GM12875 (cell line): ENCODE measurements around the gene ZNF367.

Experiments
- H3K4me3 ChIP-seq: one replicate; pipeline ENCODE4 v1.5.1; 2011; ENCODE audit warnings: low read depth, low read length, control low read depth
- TF ChIP-seq, protein P1 (sequence below): IDR thresholded peaks from 2 replicates; pipeline ENCODE4 v1.5.1; 2011; ENCODE audit warnings: low read depth, mild to moderate bottlenecking, control low read depth, inconsistent platforms, low read length, moderate library complexity, borderline replicate concordance; ENCODE audit not compliant: insufficient read depth

The ZNF367 gene

DNA sequence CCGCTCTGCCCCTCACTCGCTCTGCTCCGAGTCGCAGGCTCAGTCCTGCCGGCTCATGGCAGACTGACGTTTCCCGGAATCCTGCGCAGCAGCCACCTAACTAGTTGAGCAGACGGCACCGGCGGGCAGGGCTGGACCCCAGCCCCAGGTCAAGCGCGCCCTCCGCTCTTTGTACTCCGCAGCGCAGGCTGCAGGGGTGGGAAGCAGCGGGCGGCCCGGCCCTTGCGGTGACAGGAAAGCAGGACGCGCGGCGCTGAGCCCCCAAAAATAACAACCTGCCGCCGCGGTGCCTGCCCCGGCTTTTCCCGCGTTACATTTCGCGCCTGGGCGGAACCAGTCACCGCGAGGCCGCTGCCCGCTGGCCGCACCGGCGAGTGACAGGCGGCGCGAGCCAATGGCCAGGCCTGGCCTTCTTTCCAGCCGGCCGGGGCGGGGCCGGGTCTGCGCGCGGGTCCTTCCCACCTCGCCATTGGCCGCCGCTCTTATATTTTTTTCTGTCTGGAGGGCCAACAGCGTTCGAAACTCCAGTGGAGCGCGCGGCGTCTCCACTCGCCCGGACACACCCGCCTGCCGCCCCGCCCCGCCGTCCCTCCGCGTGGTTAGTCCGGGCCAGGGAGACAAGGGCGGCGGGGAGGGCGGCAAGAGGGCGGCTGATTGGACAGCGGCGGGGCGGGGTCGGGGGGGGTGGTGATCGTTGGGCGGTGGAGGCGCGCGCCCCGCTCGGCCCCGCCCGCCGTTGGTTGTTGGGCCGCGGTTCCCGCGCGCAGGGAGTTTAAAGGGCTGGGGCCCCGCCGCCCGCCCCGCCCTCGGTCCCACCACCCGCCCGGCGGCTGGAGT, at the start of gene ZNF367:
ZNF367 (minus strand) TSS at position 288 of the 837 bp plus-strand sequence. CDS start 338 bp downstream, outside the sequence.
- TF ChIP-seq, protein P1, sequence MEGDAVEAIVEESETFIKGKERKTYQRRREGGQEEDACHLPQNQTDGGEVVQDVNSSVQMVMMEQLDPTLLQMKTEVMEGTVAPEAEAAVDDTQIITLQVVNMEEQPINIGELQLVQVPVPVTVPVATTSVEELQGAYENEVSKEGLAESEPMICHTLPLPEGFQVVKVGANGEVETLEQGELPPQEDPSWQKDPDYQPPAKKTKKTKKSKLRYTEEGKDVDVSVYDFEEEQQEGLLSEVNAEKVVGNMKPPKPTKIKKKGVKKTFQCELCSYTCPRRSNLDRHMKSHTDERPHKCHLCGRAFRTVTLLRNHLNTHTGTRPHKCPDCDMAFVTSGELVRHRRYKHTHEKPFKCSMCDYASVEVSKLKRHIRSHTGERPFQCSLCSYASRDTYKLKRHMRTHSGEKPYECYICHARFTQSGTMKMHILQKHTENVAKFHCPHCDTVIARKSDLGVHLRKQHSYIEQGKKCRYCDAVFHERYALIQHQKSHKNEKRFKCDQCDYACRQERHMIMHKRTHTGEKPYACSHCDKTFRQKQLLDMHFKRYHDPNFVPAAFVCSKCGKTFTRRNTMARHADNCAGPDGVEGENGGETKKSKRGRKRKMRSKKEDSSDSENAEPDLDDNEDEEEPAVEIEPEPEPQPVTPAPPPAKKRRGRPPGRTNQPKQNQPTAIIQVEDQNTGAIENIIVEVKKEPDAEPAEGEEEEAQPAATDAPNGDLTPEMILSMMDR = no peak

DNA sequence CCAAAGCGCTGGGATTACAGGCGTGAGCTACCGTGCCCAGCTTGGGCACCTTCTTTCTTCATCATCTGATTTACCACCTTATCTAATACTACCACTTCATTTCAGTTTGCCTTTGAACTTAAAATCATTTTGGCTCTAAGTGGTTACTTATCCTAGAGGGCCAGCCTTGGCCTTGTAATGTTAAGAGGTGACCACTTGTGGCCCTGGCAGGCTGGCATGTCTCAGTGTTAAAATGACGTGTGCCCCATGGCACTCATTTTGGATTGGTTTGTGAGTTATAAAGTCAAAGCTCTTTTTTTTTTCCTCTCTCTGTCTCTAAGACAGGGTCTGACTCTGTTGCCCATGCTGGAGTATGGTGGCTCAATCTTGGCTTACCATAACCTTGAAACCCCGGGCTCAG, 49.6 kb upstream of the ZNF367 start:
- H3K4me3 ChIP-seq = no peak overlapping the region
- TF ChIP-seq, protein P1 = no peak

More for the DNA sequence above, at the start of gene ZNF367:
- H3K4me3 ChIP-seq = peak within 1 kb of the TSS; percentile 96

- TF ChIP-seq, protein P1 = no peak
- no peak overlapping the region for H3K4me3 ChIP-seq
These were observed 46.3 kb upstream of the ZNF367 start for GRCh38 chr9:96464426-96464825.

- H3K4me3 ChIP-seq = no peak overlapping the region
These were observed 44.4 kb upstream of the ZNF367 start for GRCh38 chr9:96462541-96462940.

DNA sequence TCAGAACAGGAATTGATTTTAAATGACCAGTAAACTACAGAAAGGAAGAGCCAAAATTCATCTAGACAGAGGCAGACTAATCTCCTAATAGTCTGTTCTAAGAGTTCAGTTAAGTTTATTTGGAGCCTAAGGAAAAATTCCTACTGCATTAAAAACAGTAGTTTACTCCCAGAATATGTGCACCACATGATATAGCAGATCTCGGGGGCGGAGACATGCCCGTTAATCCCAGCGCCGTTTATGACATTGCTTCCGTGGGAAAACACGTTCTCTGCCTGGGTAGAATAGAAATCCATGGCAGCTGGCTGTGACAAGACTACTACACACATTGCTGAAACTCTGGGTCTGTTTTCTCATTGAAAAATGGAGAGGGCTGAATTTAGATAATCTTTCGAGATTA, 43.2 kb upstream of the ZNF367 start:
- no peak overlapping the region for H3K4me3 ChIP-seq
- TF ChIP-seq, protein P1 = no peak

More at GRCh38 chr9:96462541-96462940, 44.4 kb upstream of the ZNF367 start:
- TF ChIP-seq, protein P1 = no peak

DNA sequence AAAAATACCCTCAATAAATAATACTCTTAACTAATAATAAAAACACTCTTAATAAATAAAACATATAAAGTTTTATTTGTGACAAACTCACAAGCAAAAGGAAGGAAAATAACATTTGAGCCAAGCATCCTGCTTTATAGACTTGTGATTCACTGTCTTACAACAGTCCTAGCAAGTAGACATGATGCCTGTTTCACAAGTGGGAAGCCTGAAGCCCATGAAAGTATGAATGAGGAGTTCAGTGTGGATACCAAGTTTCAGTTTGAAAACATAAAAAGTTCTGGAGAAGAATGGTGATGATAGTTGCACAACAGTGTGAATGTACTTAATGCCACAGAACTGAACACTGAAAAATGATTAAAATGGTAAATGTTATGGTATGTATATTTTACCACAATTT, 42.7 kb upstream of the ZNF367 start:
- TF ChIP-seq, protein P1 = no peak
- no peak overlapping the region for H3K4me3 ChIP-seq

DNA sequence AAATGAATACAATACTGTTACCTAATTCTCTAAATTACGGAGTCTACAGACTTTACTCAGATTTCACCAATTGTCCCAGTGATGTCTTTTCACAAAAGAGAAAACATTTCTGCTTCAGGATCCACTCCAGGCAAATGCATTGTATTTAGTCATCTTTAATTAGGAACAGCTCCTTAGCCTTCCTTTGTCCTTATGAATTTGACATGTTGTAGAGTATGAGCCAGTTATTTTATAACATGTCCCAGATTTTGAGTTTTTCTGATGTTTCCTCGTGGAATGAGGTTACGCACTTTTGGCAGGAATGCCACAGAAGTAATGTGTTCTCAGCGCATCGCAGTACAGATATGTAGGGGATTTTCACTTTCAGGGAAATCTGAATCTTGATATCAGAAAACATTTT, 42.3 kb upstream of the ZNF367 start:
- TF ChIP-seq, protein P1 = no peak
- no peak overlapping the region for H3K4me3 ChIP-seq
